ENCODE data around the gene NPIPA3.
"Not testable (repeated sequence)": the region's sequence is repeated elsewhere in the genome, so short reads cannot be mapped to it uniquely, and the experiment has no call there.

Gene NPIPA3

GRCh38 chr16:14703156-14704011 lies at the start of gene NPIPA3:
TSS of gene NPIPA3 (plus strand) at chr16:14703411. CDS start at chr16:14708944, 5,533 bp downstream.
- DNase-seq = not testable (repeated sequence)

GRCh38 chr16:14658063-14658462 lies 45.1 kb upstream of the NPIPA3 start:
- DNase-seq = no peak

- DNase-seq = no peak
Observed at GRCh38 chr16:14667347-14668266, 35.6 kb upstream of the NPIPA3 start.

- DNase-seq = no peak
Observed at GRCh38 chr16:14668556-14669223, 34.5 kb upstream of the NPIPA3 start.

- no peak for DNase-seq
Observed at GRCh38 chr16:14669776-14670175, 33.4 kb upstream of the NPIPA3 start.

GRCh38 chr16:14672403-14672971 lies 30.7 kb upstream of the NPIPA3 start:
- no peak for DNase-seq

GRCh38 chr16:14676633-14677032 lies 26.6 kb upstream of the NPIPA3 start:
- no peak for DNase-seq

- no peak for DNase-seq
Observed at GRCh38 chr16:14677627-14678026, 25.6 kb upstream of the NPIPA3 start.

GRCh38 chr16:14678748-14679497 lies 24.3 kb upstream of the NPIPA3 start:
- no peak for DNase-seq

GRCh38 chr16:14680396-14680795 lies 22.8 kb upstream of the NPIPA3 start:
- not testable (repeated sequence) for DNase-seq

GRCh38 chr16:14681115-14681514 lies 22.1 kb upstream of the NPIPA3 start:
- no peak for DNase-seq

- DNase-seq = no peak
Observed at GRCh38 chr16:14682121-14682520, 21.1 kb upstream of the NPIPA3 start.

GRCh38 chr16:14685870-14686793 lies 17.1 kb upstream of the NPIPA3 start:
- DNase-seq = not testable (repeated sequence)

GRCh38 chr16:14694129-14694528 lies 9.1 kb upstream of the NPIPA3 start, which contains the start of gene PLA2G10:
TSS of gene PLA2G10 (minus strand) at chr16:14694308. CDS start at chr16:14694229, 79 bp downstream.
- not testable (repeated sequence) for DNase-seq

GRCh38 chr16:14701859-14702258 lies 1.4 kb upstream of the NPIPA3 start:
- not testable (repeated sequence) for DNase-seq

GRCh38 chr16:14702672-14703071 lies 539 bp upstream of the NPIPA3 start:
- not testable (repeated sequence) for DNase-seq

GRCh38 chr16:14733233-14733632 lies 30.0 kb downstream of the NPIPA3 start:
- DNase-seq = not testable (repeated sequence)

- DNase-seq = not testable (repeated sequence)
Observed at GRCh38 chr16:14740832-14741385, 37.7 kb downstream of the NPIPA3 start.

GRCh38 chr16:14741794-14742193 lies 38.6 kb downstream of the NPIPA3 start:
- DNase-seq = not testable (repeated sequence)
